HCT116 (cell line): ENCODE data around the gene PLEKHM1. TPM values are rescaled to one million over a fixed set of nuclear protein-coding genes. Genes with fewer than 3 reads are reported as not detected.
A peak's percentile ranks its signal among the peaks of the same experiment; 100 is the strongest.
"Not testable (repeated sequence)": the region's sequence is repeated elsewhere in the genome, so short reads cannot be mapped to it uniquely, and the experiment has no call there.

Experiments used
- ATAC-seq: fragments of 200-7000 bp; cut with Tn5 transposase; 2 replicates; pipeline ENCODE4 v1.9.1; 2020; ENCODE audit warnings: mild to moderate bottlenecking, moderate library complexity
- BruUV-seq: library from RNA; stranded (reverse); fragments of 400-500 nt; replicated peaks from 2 replicates; lab custom pipeline; 2021; lab: Mats Ljungman, UMichigan
- CTCF ChIA-PET: fragments of 300-600 bp; sonication (Branson Sonifier 250); formaldehyde crosslinking; loops from one replicate; lab custom pipeline; 2021; ENCODE audit warnings: antibody characterized with exemption; lab: Charles Lee
- POLR2A ChIA-PET: fragments of 300-600, 350-600 bp; sonication (Branson Sonifier 250); formaldehyde crosslinking; loops from one replicate; lab custom pipeline; 2021; ENCODE audit warnings: antibody characterized with exemption; lab: Charles Lee
- RAD21 ChIA-PET, 2 experiments: fragments of 300-600 bp; sonication (Branson Sonifier 250); formaldehyde crosslinking; loops; one replicate each; lab custom pipeline; 2023; ENCODE audit warnings: low total read pairs in 2 of 2; ENCODE audit not compliant: uncharacterized antibody in 2 of 2, unreplicated experiment in 2 of 2, low non-redundant PET in 1 of 2; lab: Charles Lee
- DNase-seq: peaks from one replicate; pipeline ENCODE4 v3.0.0-alpha.2; 2010; ENCODE audit warnings: low read depth, low spot score
- H2AFZ ChIP-seq: fragments of 200-600 bp; shearing (Covaris generic), sonication (generic); 2 replicates; pipeline ENCODE4 v1.6.1; 2017; ENCODE audit warnings: low read depth, mixed run types, mixed read lengths, antibody characterized with exemption, low read length; ENCODE audit not compliant: poor library complexity, severe bottlenecking
- H3K27ac ChIP-seq: 2 replicates; pipeline ENCODE4 v1.5.1; 2012; ENCODE audit warnings: low read depth, low read length
- H3K27me3 ChIP-seq: fragments of 200-600 bp; sonication (generic); 2 replicates; pipeline ENCODE4 v1.6.1; 2016; ENCODE audit warnings: mixed run types, low read length, mixed read lengths; ENCODE audit not compliant: insufficient read depth
- H3K36me3 ChIP-seq, 2 experiments: fragments of 200-500 bp in 1 of 2; fragments of 200-600 bp in 1 of 2; sonication (Bioruptor generic) in 1 of 2; sonication (generic) in 1 of 2; 2 replicates each; pipeline versions ENCODE4 v1.5.1 to v1.6.1; 2014 to 2016; ENCODE audit warnings: low read length in 2 of 2, inconsistent platforms in 1 of 2, mixed read lengths in 1 of 2, mixed run types in 1 of 2; ENCODE audit not compliant: insufficient read depth in 2 of 2, control insufficient read depth in 1 of 2
- H3K4me1 ChIP-seq, 2 experiments: fragments of 200-600 bp in 1 of 2; sonication (generic) in 1 of 2; 2 replicates each; pipeline versions ENCODE4 v1.5.1 to v1.6.1; 2012 to 2017; ENCODE audit warnings: low read length in 2 of 2, inconsistent platforms in 1 of 2, mild to moderate bottlenecking in 1 of 2, mixed read lengths in 1 of 2, mixed run types in 1 of 2, moderate library complexity in 1 of 2; ENCODE audit not compliant: insufficient read depth in 2 of 2, control insufficient read depth in 1 of 2
- H3K4me2 ChIP-seq: fragments of 200-600 bp; sonication (generic); 2 replicates; pipeline ENCODE4 v1.6.1; 2017; ENCODE audit warnings: mixed run types, low read length, mixed read lengths
- H3K4me3 ChIP-seq, 2 experiments: fragments of 200-600 bp in 1 of 2; sonication (generic) in 1 of 2; replicated peaks in 1 of 2; 2 replicates each; pipeline ENCODE4 v1.5.1; 2011 to 2016; ENCODE audit warnings: low read length in 2 of 2, control low read depth in 1 of 2, low read depth in 1 of 2, mild to moderate bottlenecking in 1 of 2, mixed read lengths in 1 of 2, mixed run types in 1 of 2
- H3K79me2 ChIP-seq: fragments of 200-600 bp; sonication (generic); 2 replicates; pipeline ENCODE4 v1.6.1; 2017; ENCODE audit warnings: mild to moderate bottlenecking, mixed run types, low read length, moderate library complexity, mixed read lengths; ENCODE audit not compliant: insufficient read depth
- H3K9ac ChIP-seq: fragments of 200-600 bp; sonication (generic); 2 replicates; pipeline ENCODE4 v1.6.1; 2016; ENCODE audit warnings: low read length, mixed read lengths
- H3K9me2 ChIP-seq: fragments of 200-600 bp; sonication (generic), shearing (Covaris generic); 2 replicates; pipeline ENCODE4 v1.6.1; 2017; ENCODE audit warnings: mixed run types, mild to moderate bottlenecking, moderate library complexity; ENCODE audit not compliant: insufficient read depth
- H3K9me3 ChIP-seq, 2 experiments: fragments of 200-500 bp in 1 of 2; fragments of 200-600 bp in 1 of 2; sonication (Bioruptor generic) in 1 of 2; sonication (generic) in 1 of 2; 2 replicates each; pipeline ENCODE4 v1.6.1; 2014 to 2017; ENCODE audit warnings: low read length in 2 of 2, mixed read lengths in 2 of 2, inconsistent platforms in 1 of 2, low read depth in 1 of 2, mild to moderate bottlenecking in 1 of 2, mixed run types in 1 of 2, moderate library complexity in 1 of 2; ENCODE audit not compliant: control insufficient read depth in 1 of 2, insufficient read depth in 1 of 2
- H4K20me1 ChIP-seq: fragments of 200-600 bp; sonication (generic), shearing (Covaris generic); 2 replicates; pipeline ENCODE4 v1.6.1; 2017; ENCODE audit warnings: mixed run types, mild to moderate bottlenecking, moderate library complexity; ENCODE audit not compliant: insufficient read depth
- CTCF ChIP-seq, 3 experiments: fragments of 200-600 bp in 1 of 3; sonication (generic) in 1 of 3; IDR thresholded peaks in 2 of 3; conservative IDR thresholded peaks in 1 of 3; 2 replicates each; pipeline ENCODE4 v1.5.1; 2012 to 2017; ENCODE audit warnings: low read depth in 2 of 3, low read length in 2 of 3, antibody characterized with exemption in 1 of 3, borderline replicate concordance in 1 of 3, control low read depth in 1 of 3, mild to moderate bottlenecking in 1 of 3, mixed read lengths in 1 of 3, mixed run types in 1 of 3, moderate library complexity in 1 of 3; ENCODE audit not compliant: insufficient read depth in 1 of 3
- RAD21 ChIP-seq: IDR thresholded peaks from 2 replicates; pipeline ENCODE4 v1.6.1; 2012; ENCODE audit warnings: low read depth, mild to moderate bottlenecking
- intact Hi-C: fragments of 100-400 bp; cut with micrococcal nuclease; formaldehyde crosslinking; loops from 2 replicates; pipeline ENCODE4 v1.10.0; 2022
- total RNA-seq: library from RNA; stranded (reverse); gene quantifications from one replicate; pipeline ENCODE4 v1.2.1, GENCODE V29; 2021; ENCODE audit not compliant: unreplicated experiment

The PLEKHM1 gene
- total RNA-seq, 1 experiment from 2014 or later, result 32.8 TPM

- H3K4me3 ChIP-seq, H3K9ac ChIP-seq, RAD21 ChIA-PET, H3K4me2 ChIP-seq, H3K79me2 ChIP-seq, H3K9me2 ChIP-seq, H2AFZ ChIP-seq, BruUV-seq, H3K36me3 ChIP-seq, POLR2A ChIA-PET, H3K27me3 ChIP-seq, CTCF ChIA-PET, H3K27ac ChIP-seq, intact Hi-C loops, DNase-seq, H4K20me1 ChIP-seq, H3K9me3 ChIP-seq: not testable (repeated sequence)
- peak; percentile 74 for ATAC-seq
- H3K4me1 ChIP-seq, result peaks cover 13 to 16% of the 10 kb centered on the region in 2 experiments
- 0 out of 2 replicates have a peak, but pooled peaks have one; percentile 14 for TF ChIP-seq RAD21
- TF ChIP-seq CTCF (IDR thresholded peaks at IDR 0.05 in 2 of 3, conservative IDR thresholded peaks at IDR 0.05 in 1 of 3; ENCODE audit: borderline replicate concordance in 1 of 3, insufficient read depth in 1 of 3, low read depth in 2 of 3, low read length in 2 of 3), result 0 out of 6 replicates have a peak, but pooled peaks of 1 of the 3 experiments have one; percentile 19
Observed at GRCh38 chr17:45501092-45501707, 10.7 kb upstream of the PLEKHM1 start.

- H3K9ac ChIP-seq, H2AFZ ChIP-seq, H3K9me2 ChIP-seq, H4K20me1 ChIP-seq, H3K36me3 ChIP-seq, H3K79me2 ChIP-seq, H3K9me3 ChIP-seq, H3K27me3 ChIP-seq, H3K4me2 ChIP-seq, CTCF ChIA-PET, BruUV-seq, RAD21 ChIA-PET, H3K4me3 ChIP-seq, H3K27ac ChIP-seq, ATAC-seq, intact Hi-C loops, POLR2A ChIA-PET, DNase-seq: not testable (repeated sequence)
- peaks cover 13 to 16% of the 10 kb centered on the region in 2 experiments for H3K4me1 ChIP-seq
Observed at GRCh38 chr17:45500478-45500877, 10.0 kb upstream of the PLEKHM1 start.

- RAD21 ChIA-PET, H3K27me3 ChIP-seq, H3K9me2 ChIP-seq, DNase-seq, H3K9me3 ChIP-seq, H2AFZ ChIP-seq, intact Hi-C loops, H3K4me2 ChIP-seq, H3K36me3 ChIP-seq, H3K79me2 ChIP-seq, ATAC-seq, BruUV-seq, H3K27ac ChIP-seq, H4K20me1 ChIP-seq, CTCF ChIA-PET, POLR2A ChIA-PET, H3K4me3 ChIP-seq, H3K9ac ChIP-seq: not testable (repeated sequence)
- H3K4me1 ChIP-seq, result peaks cover 13 to 16% of the 10 kb centered on the region in 2 experiments
Observed at GRCh38 chr17:45499208-45499607, 8.7 kb upstream of the PLEKHM1 start.

GRCh38 chr17:45498377-45498776 lies 7.9 kb upstream of the PLEKHM1 start:
- H3K79me2 ChIP-seq, H3K9ac ChIP-seq, RAD21 ChIA-PET, H3K4me2 ChIP-seq, DNase-seq, BruUV-seq, H3K4me3 ChIP-seq, H3K9me3 ChIP-seq, POLR2A ChIA-PET, H4K20me1 ChIP-seq, H3K27ac ChIP-seq, H3K27me3 ChIP-seq, ATAC-seq, CTCF ChIA-PET, intact Hi-C loops, H3K9me2 ChIP-seq, H3K36me3 ChIP-seq, H2AFZ ChIP-seq: not testable (repeated sequence)
- peaks cover 11 to 16% of the 10 kb centered on the region in 2 experiments for H3K4me1 ChIP-seq
